NCI-H2029 (cell line): ENCODE data around the gene TBC1D17.

Experiments used
- DNase-seq: peaks from one replicate; lab custom pipeline; 2025; lab: John Stamatoyannopoulos, UW

TBC1D17 gene

GRCh38 chr19:49848938-49849337, 28.6 kb upstream of the TBC1D17 start:
- no peak for DNase-seq

- no peak for DNase-seq
Observed at GRCh38 chr19:49849433-49850220, 27.9 kb upstream of the TBC1D17 start.

GRCh38 chr19:49850221-49850486, 27.3 kb upstream of the TBC1D17 start:
- no peak for DNase-seq

- DNase-seq = peak; percentile 91
Observed at GRCh38 chr19:49850487-49851342, 26.8 kb upstream of the TBC1D17 start, which contains the start of gene PTOV1. PTOV1 (plus strand) TSS chr19:49851159.

- DNase-seq = peak; percentile 25
Observed at GRCh38 chr19:49851456-49852259, 25.8 kb upstream of the TBC1D17 start.

GRCh38 chr19:49852631-49853126, 24.8 kb upstream of the TBC1D17 start:
- no peak for DNase-seq

- DNase-seq = no peak
Observed at GRCh38 chr19:49853852-49854377, 23.6 kb upstream of the TBC1D17 start.

GRCh38 chr19:49854378-49855263, 22.9 kb upstream of the TBC1D17 start:
- no peak for DNase-seq

GRCh38 chr19:49855277-49855675, 22.2 kb upstream of the TBC1D17 start:
- DNase-seq = no peak

- no peak for DNase-seq
Observed at GRCh38 chr19:49855676-49856573, 21.6 kb upstream of the TBC1D17 start.

GRCh38 chr19:49856574-49857021, 20.9 kb upstream of the TBC1D17 start:
- no peak for DNase-seq

- no peak for DNase-seq
Observed at GRCh38 chr19:49857061-49857837, 20.3 kb upstream of the TBC1D17 start.

- no peak for DNase-seq
Observed at GRCh38 chr19:49857838-49858087, 19.7 kb upstream of the TBC1D17 start.

GRCh38 chr19:49858088-49858985, 19.2 kb upstream of the TBC1D17 start:
- DNase-seq = no peak

GRCh38 chr19:49859682-49860335, 17.7 kb upstream of the TBC1D17 start:
- no peak for DNase-seq

GRCh38 chr19:49860336-49861102, 17.0 kb upstream of the TBC1D17 start:
- DNase-seq = no peak

GRCh38 chr19:49861107-49861506, 16.4 kb upstream of the TBC1D17 start:
- no peak for DNase-seq
